Uterus (tissue), 2 donors: ENCODE measurements around the gene DUSP9.

Experiments
- POLR2A ChIP-seq, 2 donors: fragments of 450-650 bp; IDR thresholded peaks; one replicate each; pipeline ENCODE4 v1.6.1; 2016; ENCODE audit warnings: antibody characterized with exemption in 2 of 2, mild to moderate bottlenecking in 1 of 2, moderate library complexity in 1 of 2
- TF ChIP-seq, protein P1 (sequence below), 4 experiments: fragments of 200-600 bp in 2 of 4; fragments of 450-650 bp in 2 of 4; sonication (generic) in 2 of 4; IDR thresholded peaks; one replicate each; pipeline ENCODE4 v1.5.1; 2016 to 2019; ENCODE audit warnings: antibody characterized with exemption in 4 of 4, mild to moderate bottlenecking in 2 of 4, moderate library complexity in 1 of 4

DNA sequence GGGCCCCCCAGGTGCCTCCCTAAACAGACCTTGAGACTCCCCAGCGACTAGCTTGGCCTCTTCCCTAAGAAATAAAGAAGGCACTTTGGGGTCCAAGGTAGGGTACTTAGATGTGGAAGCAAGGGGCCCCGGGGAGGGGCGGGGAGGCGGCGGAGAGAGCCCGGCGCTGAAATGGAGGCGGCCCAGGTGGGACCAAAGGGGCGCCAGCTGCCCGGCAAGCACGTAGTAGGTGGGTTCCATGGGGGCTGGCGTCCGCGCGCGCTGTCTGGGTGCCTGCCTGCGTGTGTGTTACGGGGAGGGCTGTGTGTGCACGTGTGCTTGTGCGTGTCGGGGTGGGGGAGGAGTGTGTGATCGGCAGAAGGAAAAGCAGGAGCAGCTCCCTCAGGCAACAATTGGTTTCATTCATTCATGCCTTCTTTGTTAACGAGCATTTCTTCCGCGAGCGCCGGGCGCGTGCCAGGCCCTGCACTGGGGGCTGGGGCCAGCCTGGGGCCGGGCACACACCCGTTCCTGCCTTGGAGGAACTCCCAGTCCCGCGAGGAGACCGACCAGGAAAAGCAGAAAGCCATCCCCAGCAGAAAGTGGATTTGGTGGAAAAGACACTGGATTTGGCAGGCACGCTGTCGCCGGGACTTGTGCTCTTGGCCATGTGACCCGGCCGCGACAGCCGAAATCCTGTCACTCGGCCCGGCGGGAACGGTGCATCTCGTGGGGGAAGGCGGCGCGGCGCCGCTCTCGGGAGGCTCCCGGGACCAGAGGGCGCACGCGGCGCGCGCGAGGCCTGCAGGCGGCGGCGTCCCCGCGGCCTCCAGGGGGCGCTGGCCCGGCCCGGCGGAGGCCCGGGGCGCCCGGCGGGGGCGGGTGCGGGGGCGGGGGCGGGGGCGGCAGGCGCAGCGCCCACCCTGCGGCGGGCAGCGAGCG, 3.3 kb upstream of the DUSP9 start:
- TF ChIP-seq, protein P1, sequence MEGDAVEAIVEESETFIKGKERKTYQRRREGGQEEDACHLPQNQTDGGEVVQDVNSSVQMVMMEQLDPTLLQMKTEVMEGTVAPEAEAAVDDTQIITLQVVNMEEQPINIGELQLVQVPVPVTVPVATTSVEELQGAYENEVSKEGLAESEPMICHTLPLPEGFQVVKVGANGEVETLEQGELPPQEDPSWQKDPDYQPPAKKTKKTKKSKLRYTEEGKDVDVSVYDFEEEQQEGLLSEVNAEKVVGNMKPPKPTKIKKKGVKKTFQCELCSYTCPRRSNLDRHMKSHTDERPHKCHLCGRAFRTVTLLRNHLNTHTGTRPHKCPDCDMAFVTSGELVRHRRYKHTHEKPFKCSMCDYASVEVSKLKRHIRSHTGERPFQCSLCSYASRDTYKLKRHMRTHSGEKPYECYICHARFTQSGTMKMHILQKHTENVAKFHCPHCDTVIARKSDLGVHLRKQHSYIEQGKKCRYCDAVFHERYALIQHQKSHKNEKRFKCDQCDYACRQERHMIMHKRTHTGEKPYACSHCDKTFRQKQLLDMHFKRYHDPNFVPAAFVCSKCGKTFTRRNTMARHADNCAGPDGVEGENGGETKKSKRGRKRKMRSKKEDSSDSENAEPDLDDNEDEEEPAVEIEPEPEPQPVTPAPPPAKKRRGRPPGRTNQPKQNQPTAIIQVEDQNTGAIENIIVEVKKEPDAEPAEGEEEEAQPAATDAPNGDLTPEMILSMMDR (IDR thresholded peaks at IDR 0.05) = peak in 1 of 4 experiments; percentile 17
- no peak for TF ChIP-seq POLR2A (IDR thresholded peaks at IDR 0.05)
